Measurements from ENCODE around the gene EPN2. TPM values are rescaled to one million over a fixed set of nuclear protein-coding genes. Genes with fewer than 3 reads are reported as not detected.

EPN2 gene
- total and polyA plus RNA-seq, 9 donors, result 21.6 to 68.9 (median 52.7) TPM

DNA sequence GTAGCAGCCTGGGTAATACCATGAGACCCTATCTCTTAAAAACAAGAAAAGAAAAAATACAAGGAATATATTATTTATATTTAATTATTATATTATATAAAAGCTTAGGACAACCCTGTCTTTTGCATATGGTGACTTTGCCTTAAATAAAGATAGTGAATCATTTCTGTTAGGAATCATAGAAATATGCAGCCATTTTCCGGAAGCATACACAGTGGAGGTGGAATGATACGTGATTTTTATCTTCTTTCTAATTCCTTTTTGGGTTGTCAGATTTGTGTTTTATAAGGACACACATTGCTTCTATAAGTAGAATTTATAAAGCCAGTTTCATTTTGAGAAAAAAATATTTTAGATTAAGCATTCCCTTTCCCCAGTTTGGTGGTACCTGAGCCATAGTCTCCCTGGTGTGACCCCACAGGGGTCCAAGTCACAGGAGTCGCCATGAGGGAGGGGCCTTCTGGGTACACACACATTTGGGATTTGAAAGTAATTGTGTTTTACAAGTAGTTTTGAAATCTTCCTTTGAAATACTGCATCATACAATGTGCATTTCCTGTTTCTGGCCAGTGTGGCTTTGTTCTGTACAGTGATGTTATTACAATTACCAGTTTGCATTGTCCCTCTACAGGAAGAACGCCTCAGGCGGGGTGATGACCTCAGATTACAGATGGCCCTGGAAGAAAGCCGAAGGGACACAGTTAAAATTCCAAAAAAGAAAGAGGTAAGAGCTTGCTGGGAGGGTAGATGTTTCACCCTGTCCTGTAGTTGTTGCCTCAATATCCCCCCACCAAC is 74.5 kb downstream of the EPN2 start:
- Histone ChIP-seq H3K4me1 (ENCODE audit: insufficient read depth) (no peaks in the 10 kb centered on the region), H3K36me3 (no peaks in the 10 kb centered on the region), H3K9me3 (no peaks in the 10 kb centered on the region), H3K4me3 (no peak overlapping the region), H3K27me3 (no peaks in the 10 kb centered on the region), H3K27ac (no peak overlapping the region)
- no peak for DNase-seq
- intact Hi-C loops (cut with DNase I), result no loop called here
- TF ChIP-seq, protein P1, sequence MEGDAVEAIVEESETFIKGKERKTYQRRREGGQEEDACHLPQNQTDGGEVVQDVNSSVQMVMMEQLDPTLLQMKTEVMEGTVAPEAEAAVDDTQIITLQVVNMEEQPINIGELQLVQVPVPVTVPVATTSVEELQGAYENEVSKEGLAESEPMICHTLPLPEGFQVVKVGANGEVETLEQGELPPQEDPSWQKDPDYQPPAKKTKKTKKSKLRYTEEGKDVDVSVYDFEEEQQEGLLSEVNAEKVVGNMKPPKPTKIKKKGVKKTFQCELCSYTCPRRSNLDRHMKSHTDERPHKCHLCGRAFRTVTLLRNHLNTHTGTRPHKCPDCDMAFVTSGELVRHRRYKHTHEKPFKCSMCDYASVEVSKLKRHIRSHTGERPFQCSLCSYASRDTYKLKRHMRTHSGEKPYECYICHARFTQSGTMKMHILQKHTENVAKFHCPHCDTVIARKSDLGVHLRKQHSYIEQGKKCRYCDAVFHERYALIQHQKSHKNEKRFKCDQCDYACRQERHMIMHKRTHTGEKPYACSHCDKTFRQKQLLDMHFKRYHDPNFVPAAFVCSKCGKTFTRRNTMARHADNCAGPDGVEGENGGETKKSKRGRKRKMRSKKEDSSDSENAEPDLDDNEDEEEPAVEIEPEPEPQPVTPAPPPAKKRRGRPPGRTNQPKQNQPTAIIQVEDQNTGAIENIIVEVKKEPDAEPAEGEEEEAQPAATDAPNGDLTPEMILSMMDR (IDR thresholded peaks at IDR 0.05), result no peak
- TF ChIP-seq EP300 (IDR thresholded peaks at IDR 0.05) (no peak), POLR2A (IDR thresholded peaks at IDR 0.05) (no peak)
- 87 to 90% (median 89%) methylated on average over 6 of the region's 6 CpGs for WGBS, 3 donors

DNA sequence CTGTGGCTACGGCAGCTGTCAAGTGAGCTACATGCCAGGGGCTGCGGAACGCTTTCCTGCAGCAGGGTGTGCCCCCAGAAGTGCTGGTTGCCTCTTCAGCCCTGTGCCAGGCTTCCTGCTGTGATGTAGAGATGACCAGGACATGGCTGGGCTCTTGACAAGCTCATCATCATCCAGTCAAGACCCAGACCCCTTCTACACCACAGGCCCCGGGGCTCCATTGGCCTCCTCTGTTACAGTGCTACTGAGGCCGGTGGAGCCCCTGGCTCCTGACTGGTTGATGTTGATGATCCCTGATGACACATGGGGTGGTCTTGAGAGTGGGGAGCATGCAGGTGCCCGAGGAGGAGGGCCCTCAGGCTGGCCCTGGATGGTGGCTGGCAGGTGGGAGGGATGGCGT is 75.2 kb downstream of the EPN2 start:
- no peaks in the 10 kb centered on the region for H3K9me3 ChIP-seq
- H3K4me3 ChIP-seq, result no peak overlapping the region
- 92 to 96% (median 96%) methylated on average over 7 of the region's 7 CpGs for WGBS, 3 donors
- H3K27ac ChIP-seq, result no peak overlapping the region
- DNase-seq, result no peak
- peaks cover 4% of the 10 kb centered on the region for H3K4me1 ChIP-seq (ENCODE audit: insufficient read depth)
- no peak for TF ChIP-seq POLR2A (IDR thresholded peaks at IDR 0.05)
- TF ChIP-seq EP300 (IDR thresholded peaks at IDR 0.05), result no peak
- TF ChIP-seq, protein P1 (IDR thresholded peaks at IDR 0.05), result no peak
- no peaks in the 10 kb centered on the region for H3K27me3 ChIP-seq
- H3K36me3 ChIP-seq, result no peaks in the 10 kb centered on the region
- intact Hi-C loops (cut with DNase I), result no loop called here

DNA sequence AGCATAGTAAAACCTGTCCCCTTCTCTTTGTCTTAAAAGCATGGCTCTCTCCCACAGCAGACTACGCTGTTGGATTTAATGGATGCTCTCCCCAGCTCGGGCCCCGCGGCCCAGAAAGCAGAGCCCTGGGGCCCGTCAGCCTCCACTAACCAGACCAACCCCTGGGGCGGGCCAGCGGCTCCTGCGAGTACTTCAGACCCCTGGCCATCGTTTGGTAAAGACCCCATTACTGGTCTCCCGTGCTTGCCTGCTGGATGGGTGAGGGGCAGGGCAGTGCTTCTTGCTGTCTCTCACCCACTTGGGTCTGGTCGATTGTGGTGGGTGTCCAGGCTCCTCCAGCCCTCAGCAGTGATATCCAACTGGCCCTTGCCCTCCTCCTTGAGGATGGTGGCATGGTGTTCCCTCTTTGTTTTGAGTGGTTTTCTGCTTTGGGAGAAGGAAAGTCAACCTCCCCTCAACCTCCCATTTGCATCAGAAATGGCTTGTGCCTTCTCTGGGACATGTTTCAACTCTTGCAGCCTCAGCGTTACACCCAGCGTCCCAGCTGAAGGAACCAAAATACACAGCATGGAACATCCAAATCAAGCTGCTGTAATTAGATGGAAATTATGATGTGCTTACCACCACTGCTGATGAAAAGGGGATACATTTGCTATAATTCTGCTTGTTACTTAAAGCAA is 76.0 kb downstream of the EPN2 start:
- WGBS, 3 donors, result 92 to 94% (median 93%) methylated on average over 13 of the region's 13 CpGs
- Histone ChIP-seq H3K9me3 (no peaks in the 10 kb centered on the region), H3K4me1 (ENCODE audit: insufficient read depth) (peaks cover 4% of the 10 kb centered on the region), H3K27me3 (no peaks in the 10 kb centered on the region), H3K4me3 (no peak overlapping the region), H3K27ac (no peak overlapping the region), H3K36me3 (no peaks in the 10 kb centered on the region)
- TF ChIP-seq, protein P1 (IDR thresholded peaks at IDR 0.05), result no peak
- no peak for TF ChIP-seq EP300 (IDR thresholded peaks at IDR 0.05)
- no peak for TF ChIP-seq POLR2A (IDR thresholded peaks at IDR 0.05)
- DNase-seq, result no peak
- intact Hi-C loops (cut with DNase I), result no loop called here

DNA sequence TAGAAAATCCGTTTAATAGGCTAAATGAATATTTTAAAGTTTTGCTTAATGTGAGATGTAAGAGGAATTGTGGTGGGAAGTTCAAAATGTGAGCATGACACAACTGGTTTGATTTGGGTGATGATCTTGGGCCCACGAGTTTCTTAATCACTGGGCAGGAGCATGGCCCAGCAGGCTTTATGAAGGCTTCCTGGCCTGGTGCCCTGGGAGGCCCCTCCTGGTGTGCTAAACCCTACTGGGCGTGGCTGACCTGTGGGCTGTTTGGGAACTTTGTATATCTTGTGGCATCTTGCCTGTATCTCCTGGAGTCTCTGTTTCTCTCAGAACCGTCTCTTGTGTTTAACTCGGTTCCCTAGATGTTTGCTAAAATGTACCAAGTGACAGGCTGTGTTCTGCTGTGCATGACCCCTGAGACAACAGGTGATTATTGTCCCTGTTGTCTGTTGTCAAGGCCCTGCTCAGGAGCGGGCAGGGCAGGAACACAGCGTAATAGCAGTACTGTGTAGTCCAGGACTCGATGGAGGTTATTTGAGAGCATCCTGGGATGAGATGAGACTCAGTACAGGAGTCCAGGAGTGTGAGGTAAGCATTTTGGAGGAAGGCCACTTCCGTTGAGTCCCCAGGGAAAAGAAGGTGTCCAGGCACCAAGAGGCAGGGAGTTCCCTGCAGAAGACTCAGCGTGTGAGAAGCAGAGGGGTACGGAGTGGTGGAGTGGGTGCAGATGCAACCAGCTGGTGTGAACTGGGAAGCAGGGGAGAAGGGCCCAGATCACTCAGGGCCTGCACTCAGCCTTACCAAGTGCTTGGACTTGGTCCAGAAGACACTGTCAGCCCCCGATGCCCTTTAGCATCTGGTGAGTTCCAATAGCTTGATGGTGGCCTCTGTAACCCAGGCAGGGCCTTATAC is 76.8 kb downstream of the EPN2 start:
- DNase-seq, result peak in 1 of 5 donors; percentile 3
- TF ChIP-seq POLR2A (IDR thresholded peaks at IDR 0.05) (no peak), EP300 (IDR thresholded peaks at IDR 0.05) (no peak)
- TF ChIP-seq, protein P1 (IDR thresholded peaks at IDR 0.05), result no peak
- H3K4me3 ChIP-seq, result no peak overlapping the region
- H3K4me1 ChIP-seq (ENCODE audit: insufficient read depth), result peaks cover 4% of the 10 kb centered on the region
- intact Hi-C loops (cut with DNase I), result no loop called here
- no peak overlapping the region for H3K27ac ChIP-seq
- no peaks in the 10 kb centered on the region for H3K9me3 ChIP-seq
- H3K27me3 ChIP-seq, result no peaks in the 10 kb centered on the region
- 78 to 84% (median 78%) methylated on average over 12 of the region's 12 CpGs for WGBS, 3 donors
- no peaks in the 10 kb centered on the region for H3K36me3 ChIP-seq
